Measurements from ENCODE around the gene FBXL12.

DNA sequence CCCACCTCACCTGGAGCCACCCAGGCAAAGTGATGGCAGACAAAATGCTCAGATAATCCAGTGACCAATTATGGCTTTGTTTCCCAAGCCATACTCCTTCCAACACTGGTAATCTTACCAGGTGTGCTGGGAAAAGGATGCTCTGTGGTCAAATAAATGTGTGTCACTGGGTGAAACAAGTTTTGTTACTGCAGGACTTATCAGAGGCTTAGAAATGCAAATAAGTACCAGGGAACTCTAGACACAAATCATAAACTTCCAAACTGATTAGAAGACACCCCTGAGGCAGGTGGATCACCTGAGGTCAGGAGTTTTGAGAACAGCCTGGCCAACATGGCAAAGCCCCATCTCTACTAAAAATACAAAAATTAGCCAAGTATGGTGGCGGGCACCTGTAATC lies 42.6 kb upstream of the FBXL12 start:
- TF ChIP-seq POLR2A (IDR thresholded peaks at IDR 0.05) = no peak
- TF ChIP-seq, protein P1, sequence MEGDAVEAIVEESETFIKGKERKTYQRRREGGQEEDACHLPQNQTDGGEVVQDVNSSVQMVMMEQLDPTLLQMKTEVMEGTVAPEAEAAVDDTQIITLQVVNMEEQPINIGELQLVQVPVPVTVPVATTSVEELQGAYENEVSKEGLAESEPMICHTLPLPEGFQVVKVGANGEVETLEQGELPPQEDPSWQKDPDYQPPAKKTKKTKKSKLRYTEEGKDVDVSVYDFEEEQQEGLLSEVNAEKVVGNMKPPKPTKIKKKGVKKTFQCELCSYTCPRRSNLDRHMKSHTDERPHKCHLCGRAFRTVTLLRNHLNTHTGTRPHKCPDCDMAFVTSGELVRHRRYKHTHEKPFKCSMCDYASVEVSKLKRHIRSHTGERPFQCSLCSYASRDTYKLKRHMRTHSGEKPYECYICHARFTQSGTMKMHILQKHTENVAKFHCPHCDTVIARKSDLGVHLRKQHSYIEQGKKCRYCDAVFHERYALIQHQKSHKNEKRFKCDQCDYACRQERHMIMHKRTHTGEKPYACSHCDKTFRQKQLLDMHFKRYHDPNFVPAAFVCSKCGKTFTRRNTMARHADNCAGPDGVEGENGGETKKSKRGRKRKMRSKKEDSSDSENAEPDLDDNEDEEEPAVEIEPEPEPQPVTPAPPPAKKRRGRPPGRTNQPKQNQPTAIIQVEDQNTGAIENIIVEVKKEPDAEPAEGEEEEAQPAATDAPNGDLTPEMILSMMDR (IDR thresholded peaks at IDR 0.05) = no peak

Measured in prostate gland (tissue), 2 donors.